NCI-H2081 (cell line): Measurements from ENCODE around the gene NEO1.

Source experiments
- DNase-seq, 2 experiments: peaks; one replicate each; lab custom pipeline; 2025; lab: John Stamatoyannopoulos, UW

Gene NEO1

DNA sequence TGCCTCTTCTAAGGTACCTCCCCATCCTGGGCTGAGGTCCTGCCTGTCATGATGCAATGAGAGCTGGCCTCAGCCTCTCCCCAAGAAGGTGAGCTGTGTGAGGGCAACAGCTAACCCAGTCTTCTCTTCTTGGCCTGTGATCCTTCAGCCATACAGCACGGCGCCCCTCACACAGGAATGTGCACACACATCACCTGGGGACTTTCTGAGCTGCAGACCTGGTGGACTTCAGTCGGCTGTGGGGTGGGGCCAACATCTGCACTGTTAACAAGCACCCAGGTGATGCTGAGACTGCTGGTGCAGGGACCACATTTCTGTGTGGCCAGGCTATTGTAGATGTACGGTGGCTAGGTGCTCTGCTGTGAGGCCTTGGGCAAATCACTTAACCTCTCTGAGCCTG lies 302.0 kb downstream of the NEO1 start:
- DNase-seq, result no peak
